GM12878 (cell line): ENCODE measurements around the gene FNDC8. TPM values are rescaled to one million over a fixed set of nuclear protein-coding genes. Genes with fewer than 3 reads are reported as not detected.
A peak's percentile ranks its signal among the peaks of the same experiment; 100 is the strongest.

Experiments used
- ATF7 ChIP-seq: fragments of 450-650 bp; IDR thresholded peaks from 2 replicates; pipeline ENCODE4 v1.6.1; 2016; ENCODE audit warnings: low read depth, mild to moderate bottlenecking
- BACH1 ChIP-seq: fragments of 450-650 bp; IDR thresholded peaks from 2 replicates; pipeline ENCODE4 v1.6.1; 2017; ENCODE audit warnings: mild to moderate bottlenecking, borderline replicate concordance
- CREM ChIP-seq: IDR thresholded peaks from 2 replicates; pipeline ENCODE4 v1.6.1; 2014; ENCODE audit warnings: antibody characterized with exemption, low read depth
- DPF2 ChIP-seq: fragments of 450-650 bp; IDR thresholded peaks from 2 replicates; pipeline ENCODE4 v1.6.1; 2017; ENCODE audit warnings: mild to moderate bottlenecking
- E2F4 ChIP-seq: IDR thresholded peaks from 2 replicates; pipeline ENCODE4 v1.6.1; 2012; ENCODE audit warnings: low read depth, low read length, improper control_type of control experiment
- EP300 ChIP-seq, 2 experiments: fragments of 150-350 bp in 1 of 2; IDR thresholded peaks; 2 replicates each; pipeline ENCODE4 v1.6.1; 2011 to 2012; ENCODE audit warnings: low read depth in 2 of 2, low read length in 2 of 2, borderline replicate concordance in 1 of 2, improper control_type of control experiment in 1 of 2, inconsistent platforms in 1 of 2; ENCODE audit not compliant: control insufficient read depth in 1 of 2
- ETV6 ChIP-seq, 2 experiments: fragments of 450-650 bp in 1 of 2; IDR thresholded peaks in 1 of 2; conservative IDR thresholded peaks in 1 of 2; 2 replicates each; pipeline ENCODE4 v1.6.1; 2014; ENCODE audit warnings: antibody characterized with exemption in 1 of 2, borderline replicate concordance in 1 of 2, low read depth in 1 of 2, mild to moderate bottlenecking in 1 of 2, moderate library complexity in 1 of 2
- FOXM1 ChIP-seq: IDR thresholded peaks from 2 replicates; pipeline ENCODE4 v1.6.1; 2012; ENCODE audit warnings: low read depth, mild to moderate bottlenecking, inconsistent platforms, low read length, moderate library complexity
- HCFC1 ChIP-seq: fragments of 150-350 bp; IDR thresholded peaks from 2 replicates; pipeline ENCODE4 v1.6.1; 2014; ENCODE audit warnings: low read length
- IKZF1 ChIP-seq: fragments of 450-650 bp; conservative IDR thresholded peaks from 2 replicates; pipeline ENCODE4 v1.6.1; 2017; ENCODE audit warnings: antibody characterized with exemption, mild to moderate bottlenecking
- JUNB ChIP-seq: IDR thresholded peaks from 2 replicates; pipeline ENCODE4 v1.6.1; 2016; ENCODE audit warnings: antibody characterized with exemption, mild to moderate bottlenecking
- JUND ChIP-seq: IDR thresholded peaks from 2 replicates; pipeline ENCODE4 v1.6.1; 2012; ENCODE audit warnings: low read depth, mild to moderate bottlenecking, low read length, improper control_type of control experiment, moderate library complexity
- KDM1A ChIP-seq: fragments of 200-600 bp; sonication (generic); IDR thresholded peaks from 2 replicates; pipeline ENCODE4 v1.6.1; 2016; ENCODE audit warnings: borderline replicate concordance
- MEF2A ChIP-seq: IDR thresholded peaks from 2 replicates; pipeline ENCODE4 v1.6.1; 2011; ENCODE audit warnings: low read depth, mild to moderate bottlenecking, low read length, moderate library complexity; ENCODE audit not compliant: insufficient read depth
- MTA2 ChIP-seq: fragments of 450-650 bp; IDR thresholded peaks from 2 replicates; pipeline ENCODE4 v1.6.1; 2016; ENCODE audit warnings: low read depth, mild to moderate bottlenecking, moderate library complexity
- NBN ChIP-seq: fragments of 450-650 bp; IDR thresholded peaks from 2 replicates; pipeline ENCODE4 v1.6.1; 2016
- NFIC ChIP-seq: IDR thresholded peaks from 2 replicates; pipeline ENCODE4 v1.6.1; 2012; ENCODE audit warnings: low read depth, mild to moderate bottlenecking, inconsistent platforms, low read length, moderate library complexity
- POLR2A ChIP-seq: IDR thresholded peaks from 2 replicates; pipeline ENCODE4 v1.6.1; 2011; ENCODE audit warnings: low read depth, mild to moderate bottlenecking, low read length
- RAD51 ChIP-seq: fragments of 450-650 bp; IDR thresholded peaks from 2 replicates; pipeline ENCODE4 v1.6.1; 2016; ENCODE audit warnings: moderate library complexity, mild to moderate bottlenecking, inconsistent platforms
- RUNX3 ChIP-seq: IDR thresholded peaks from 2 replicates; pipeline ENCODE4 v1.6.1; 2012; ENCODE audit warnings: low read length, inconsistent platforms
- STAT3 ChIP-seq: IDR thresholded peaks from 2 replicates; pipeline ENCODE4 v1.6.1; 2011; ENCODE audit warnings: low read depth, low read length, improper control_type of control experiment
- TAF1 ChIP-seq: IDR thresholded peaks from 2 replicates; pipeline ENCODE4 v1.6.1; 2011; ENCODE audit warnings: mild to moderate bottlenecking, low read depth, low read length, borderline replicate concordance
- ZNF217 ChIP-seq: fragments of 450-650 bp; IDR thresholded peaks from 2 replicates; pipeline ENCODE4 v1.6.1; 2017; ENCODE audit warnings: antibody characterized with exemption, mild to moderate bottlenecking
- polyA plus RNA-seq, 11 experiments: library from polyadenylated mRNA; depleted of rRNA in 4 of 11; unstranded in 6 of 11; stranded (reverse) in 5 of 11; fragments of >200 nt; fragmentation: Nextera tagmentation in 4 of 11; fragmentation: Illumina TruSeq in 1 of 11; extraction: Ambion mirVana in 4 of 11; extraction: Trizol in 1 of 11; gene quantifications; 1 replicate in 1 of 11; 2 replicates in 10 of 11; pipeline versions ENCODE4 v1.2.1 to v1.2.3, GENCODE V29; 2011 to 2016; ENCODE audit warnings: inconsistent platforms in 2 of 11, missing spikeins in 2 of 11, low read depth in 1 of 11
- total RNA-seq, 4 experiments: library from RNA; depleted of rRNA in 3 of 4; stranded (reverse); fragments of >200 nt in 3 of 4; fragmentation: Illumina TruSeq in 1 of 4; extraction: Trizol in 1 of 4; gene quantifications; 2 replicates each; pipeline versions ENCODE4 v1.2.1 to v1.2.3, GENCODE V29; 2013 to 2021
- TF ChIP-seq, protein P1 (sequence below): fragments of 450-650 bp; IDR thresholded peaks from 2 replicates; pipeline ENCODE4 v1.6.1; 2017; ENCODE audit warnings: mild to moderate bottlenecking, moderate library complexity
- TF ChIP-seq, protein P2 (sequence below): fragments of 450-650 bp; IDR thresholded peaks from 2 replicates; pipeline ENCODE4 v1.6.1; 2017; ENCODE audit warnings: low read depth, mild to moderate bottlenecking, moderate library complexity
- TF ChIP-seq, protein P3 (sequence below): IDR thresholded peaks from 2 replicates; pipeline ENCODE4 v1.6.1; 2011; ENCODE audit warnings: low read depth, mild to moderate bottlenecking, low read length, moderate library complexity, borderline replicate concordance; ENCODE audit errors: extremely low read depth

Gene FNDC8
- total and polyA plus RNA-seq, 10 of the 15 experiments (the other 5 are each of a cell fraction or from before 2014, with no cell fraction given), result 0.06 to 0.15 (median 0.11) TPM; not detected in 7

- TF ChIP-seq, protein P1, sequence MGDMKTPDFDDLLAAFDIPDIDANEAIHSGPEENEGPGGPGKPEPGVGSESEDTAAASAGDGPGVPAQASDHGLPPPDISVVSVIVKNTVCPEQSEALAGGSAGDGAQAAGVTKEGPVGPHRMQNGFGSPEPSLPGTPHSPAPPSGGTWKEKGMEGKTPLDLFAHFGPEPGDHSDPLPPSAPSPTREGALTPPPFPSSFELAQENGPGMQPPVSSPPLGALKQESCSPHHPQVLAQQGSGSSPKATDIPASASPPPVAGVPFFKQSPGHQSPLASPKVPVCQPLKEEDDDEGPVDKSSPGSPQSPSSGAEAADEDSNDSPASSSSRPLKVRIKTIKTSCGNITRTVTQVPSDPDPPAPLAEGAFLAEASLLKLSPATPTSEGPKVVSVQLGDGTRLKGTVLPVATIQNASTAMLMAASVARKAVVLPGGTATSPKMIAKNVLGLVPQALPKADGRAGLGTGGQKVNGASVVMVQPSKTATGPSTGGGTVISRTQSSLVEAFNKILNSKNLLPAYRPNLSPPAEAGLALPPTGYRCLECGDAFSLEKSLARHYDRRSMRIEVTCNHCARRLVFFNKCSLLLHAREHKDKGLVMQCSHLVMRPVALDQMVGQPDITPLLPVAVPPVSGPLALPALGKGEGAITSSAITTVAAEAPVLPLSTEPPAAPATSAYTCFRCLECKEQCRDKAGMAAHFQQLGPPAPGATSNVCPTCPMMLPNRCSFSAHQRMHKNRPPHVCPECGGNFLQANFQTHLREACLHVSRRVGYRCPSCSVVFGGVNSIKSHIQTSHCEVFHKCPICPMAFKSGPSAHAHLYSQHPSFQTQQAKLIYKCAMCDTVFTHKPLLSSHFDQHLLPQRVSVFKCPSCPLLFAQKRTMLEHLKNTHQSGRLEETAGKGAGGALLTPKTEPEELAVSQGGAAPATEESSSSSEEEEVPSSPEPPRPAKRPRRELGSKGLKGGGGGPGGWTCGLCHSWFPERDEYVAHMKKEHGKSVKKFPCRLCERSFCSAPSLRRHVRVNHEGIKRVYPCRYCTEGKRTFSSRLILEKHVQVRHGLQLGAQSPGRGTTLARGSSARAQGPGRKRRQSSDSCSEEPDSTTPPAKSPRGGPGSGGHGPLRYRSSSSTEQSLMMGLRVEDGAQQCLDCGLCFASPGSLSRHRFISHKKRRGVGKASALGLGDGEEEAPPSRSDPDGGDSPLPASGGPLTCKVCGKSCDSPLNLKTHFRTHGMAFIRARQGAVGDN, result peak; percentile 72
- TF ChIP-seq POLR2A (0 out of 2 replicates have a peak, but pooled peaks have one; percentile 23), TAF1 (no peak), EP300 (IDR thresholded peaks at IDR 0.05; ENCODE audit: borderline replicate concordance in 1 of 2, control insufficient read depth in 1 of 2, low read depth in 2 of 2, low read length in 2 of 2) (peak in 1 of 2 experiments; percentile 57; a peak in 1 of 4 replicates), MEF2A (0 out of 2 replicates have a peak, but pooled peaks have one; percentile 35), CREM (peak; percentile 47; the same call in 1 of the 2 replicates), NFIC (peak; percentile 56), E2F4 (0 out of 2 replicates have a peak, but pooled peaks have one; percentile 38), KDM1A (no peak), JUNB (peak; percentile 86), RAD51 (no peak), HCFC1 (no peak), JUND (peak; percentile 73; the same call in 1 of the 2 replicates), STAT3 (peak; percentile 91; the same call in 1 of the 2 replicates), ATF7 (peak; percentile 54; the same call in 1 of the 2 replicates), NBN (0 out of 2 replicates have a peak, but pooled peaks have one; percentile 30), FOXM1 (peak; percentile 65; the same call in 1 of the 2 replicates), IKZF1 (peak; percentile 77), ETV6 (conservative IDR thresholded peaks at IDR 0.05 in 1 of 2, IDR thresholded peaks at IDR 0.05 in 1 of 2; ENCODE audit: borderline replicate concordance in 1 of 2, low read depth in 1 of 2) (peak in 1 of 2 experiments; percentile 53; a peak in 1 of 4 replicates), MTA2 (peak; percentile 61), RUNX3 (peak; percentile 63), DPF2 (peak; percentile 76), BACH1 (no peak), ZNF217 (no peak; the same call in 1 of the 2 replicates)
- TF ChIP-seq, protein P2, sequence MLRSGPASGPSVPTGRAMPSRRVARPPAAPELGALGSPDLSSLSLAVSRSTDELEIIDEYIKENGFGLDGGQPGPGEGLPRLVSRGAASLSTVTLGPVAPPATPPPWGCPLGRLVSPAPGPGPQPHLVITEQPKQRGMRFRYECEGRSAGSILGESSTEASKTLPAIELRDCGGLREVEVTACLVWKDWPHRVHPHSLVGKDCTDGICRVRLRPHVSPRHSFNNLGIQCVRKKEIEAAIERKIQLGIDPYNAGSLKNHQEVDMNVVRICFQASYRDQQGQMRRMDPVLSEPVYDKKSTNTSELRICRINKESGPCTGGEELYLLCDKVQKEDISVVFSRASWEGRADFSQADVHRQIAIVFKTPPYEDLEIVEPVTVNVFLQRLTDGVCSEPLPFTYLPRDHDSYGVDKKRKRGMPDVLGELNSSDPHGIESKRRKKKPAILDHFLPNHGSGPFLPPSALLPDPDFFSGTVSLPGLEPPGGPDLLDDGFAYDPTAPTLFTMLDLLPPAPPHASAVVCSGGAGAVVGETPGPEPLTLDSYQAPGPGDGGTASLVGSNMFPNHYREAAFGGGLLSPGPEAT, result peak; percentile 78; the same call in 1 of the 2 replicates
- TF ChIP-seq, protein P3, sequence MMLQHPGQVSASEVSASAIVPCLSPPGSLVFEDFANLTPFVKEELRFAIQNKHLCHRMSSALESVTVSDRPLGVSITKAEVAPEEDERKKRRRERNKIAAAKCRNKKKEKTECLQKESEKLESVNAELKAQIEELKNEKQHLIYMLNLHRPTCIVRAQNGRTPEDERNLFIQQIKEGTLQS, result no peak
Observed at GRCh38 chr17:35080536-35080935, 40.9 kb upstream of the FNDC8 start (continued).
